Activated CD8-positive, alpha-beta T cell treated with anti-CD3 and anti-CD28 coated beads, Interleukin-2, amount 10 ng/mL, durations not matched to agents 7 days and 5 days (primary cell): Measurements from ENCODE around the gene CATSPERE. TPM values are rescaled to one million over a fixed set of nuclear protein-coding genes. Genes with fewer than 3 reads are reported as not detected.

Source experiments
- ATAC-seq: fragments of 150-1000 bp; cut with Tn5 transposase; one replicate; pipeline ENCODE4 v1.10.0; 2021; ENCODE audit warnings: moderate library complexity
- CTCF ChIA-PET: fragments of 350-600 bp; sonication (Branson Sonifier 250); formaldehyde crosslinking; loops from one replicate; lab custom pipeline; 2021; ENCODE audit warnings: antibody characterized with exemption; lab: Charles Lee
- POLR2A ChIA-PET: fragments of 350-600 bp; sonication (Branson Sonifier 250); formaldehyde crosslinking; loops from one replicate; lab custom pipeline; 2021; ENCODE audit warnings: antibody characterized with exemption; lab: Charles Lee
- DNase-seq: peaks from one replicate; pipeline ENCODE4 v3.0.0-alpha.2; 2020
- H3K27ac Mint-ChIP-seq: one replicate; pipeline ENCODE4 v1.8.0; 2021; ENCODE audit warnings: mild to moderate bottlenecking, mixed read lengths
- H3K27me3 Mint-ChIP-seq: one replicate; pipeline ENCODE4 v1.8.0; 2021; ENCODE audit warnings: low read depth, mixed read lengths
- H3K36me3 Mint-ChIP-seq: one replicate; pipeline ENCODE4 v1.8.0; 2021; ENCODE audit warnings: low read depth, mixed read lengths
- H3K4me1 Mint-ChIP-seq: one replicate; pipeline ENCODE4 v1.8.0; 2021; ENCODE audit warnings: low read depth, mixed read lengths
- H3K4me3 Mint-ChIP-seq: one replicate; pipeline ENCODE4 v1.8.0; 2021; ENCODE audit warnings: mild to moderate bottlenecking, mixed read lengths
- H3K9me3 Mint-ChIP-seq: one replicate; pipeline ENCODE4 v1.8.0; 2022; ENCODE audit warnings: mixed read lengths; ENCODE audit not compliant: insufficient read depth
- total RNA-seq, 2 experiments: library from RNA; stranded (reverse); gene quantifications; one replicate each; pipeline ENCODE4 v1.2.3, GENCODE V29; 2021

Gene CATSPERE
- total RNA-seq, 2 experiments from 2014 or later, result 0.37 to 0.61 TPM

- CTCF ChIA-PET, result interaction anchor here (1.3 to 1.7 kb wide), 3 partner anchors 195 to 441 kb away, joined by 4 to 7 read pairs (median 5); no protein-coding TSS in a partner anchor
- ATAC-seq (no peak), DNase-seq (no peak)
- POLR2A ChIA-PET, result no interaction called here
- Mint-ChIP-seq H3K4me1 (no peaks in the 10 kb centered on the region), H3K27me3 (no peaks in the 10 kb centered on the region), H3K36me3 (no peaks in the 10 kb centered on the region), H3K9me3 (no peaks in the 10 kb centered on the region), H3K4me3 (no peak overlapping the region), H3K27ac (no peak overlapping the region)
Measured at GRCh38 chr1:244601336-244601735, 140.3 kb downstream of the CATSPERE start.

GRCh38 chr1:244603498-244603897 is 142.4 kb downstream of the CATSPERE start:
- Mint-ChIP-seq H3K4me1 (no peaks in the 10 kb centered on the region), H3K27me3 (no peaks in the 10 kb centered on the region), H3K27ac (no peak overlapping the region), H3K4me3 (no peak overlapping the region), H3K36me3 (no peaks in the 10 kb centered on the region), H3K9me3 (no peaks in the 10 kb centered on the region)
- DNase-seq, result no peak
- ATAC-seq, result no peak
- ChIA-PET POLR2A (no interaction called here), CTCF (interaction anchor here (0.5 to 3.4 kb wide), 21 partner anchors 9 to 1118 kb away, joined by 3 to 80 read pairs (median 4); partner anchors contain the start of gene DESI2)

- Mint-ChIP-seq H3K36me3 (no peaks in the 10 kb centered on the region), H3K27me3 (no peaks in the 10 kb centered on the region), H3K9me3 (no peaks in the 10 kb centered on the region), H3K4me1 (no peaks in the 10 kb centered on the region), H3K27ac (no peak overlapping the region), H3K4me3 (no peak overlapping the region)
- ChIA-PET POLR2A (no interaction called here), CTCF (interaction anchor here (3.1 to 3.4 kb wide), 2 partner anchors 191 to 196 kb away, joined by 22 to 80 read pairs; no protein-coding TSS in a partner anchor)
- DNase-seq, result no peak
- no peak for ATAC-seq
Measured at GRCh38 chr1:244605835-244606370, 144.8 kb downstream of the CATSPERE start.

GRCh38 chr1:244614113-244614836 is 153.2 kb downstream of the CATSPERE start:
- no peaks in the 10 kb centered on the region for H3K36me3 Mint-ChIP-seq
- H3K9me3 Mint-ChIP-seq, result no peaks in the 10 kb centered on the region
- H3K27me3 Mint-ChIP-seq, result no peaks in the 10 kb centered on the region
- ATAC-seq (no peak), DNase-seq (no peak)
- no peak overlapping the region for H3K4me3 Mint-ChIP-seq
- no peak overlapping the region for H3K27ac Mint-ChIP-seq
- POLR2A ChIA-PET, result no interaction called here
- CTCF ChIA-PET, result interaction anchor here (1.8 kb wide), 1 partner anchor 10 kb away, joined by 9 read pairs; no protein-coding TSS in a partner anchor
- H3K4me1 Mint-ChIP-seq, result no peaks in the 10 kb centered on the region

- DNase-seq (no peak), ATAC-seq (no peak)
- CTCF ChIA-PET, result interaction anchor here (1.8 kb wide), 1 partner anchor 10 kb away, joined by 9 read pairs; no protein-coding TSS in a partner anchor
- POLR2A ChIA-PET, result no interaction called here
- no peaks in the 10 kb centered on the region for H3K4me1 Mint-ChIP-seq
- no peak overlapping the region for H3K4me3 Mint-ChIP-seq
- no peaks in the 10 kb centered on the region for H3K9me3 Mint-ChIP-seq
- H3K27me3 Mint-ChIP-seq, result no peaks in the 10 kb centered on the region
- no peaks in the 10 kb centered on the region for H3K36me3 Mint-ChIP-seq
- H3K27ac Mint-ChIP-seq, result no peak overlapping the region
Measured at GRCh38 chr1:244614879-244615278, 153.8 kb downstream of the CATSPERE start.

- Mint-ChIP-seq H3K4me3 (no peak overlapping the region), H3K27me3 (no peaks in the 10 kb centered on the region), H3K9me3 (no peaks in the 10 kb centered on the region), H3K36me3 (no peaks in the 10 kb centered on the region), H3K4me1 (no peaks in the 10 kb centered on the region), H3K27ac (no peak overlapping the region)
- ChIA-PET CTCF (interaction anchor here (1.8 kb wide), 1 partner anchor 11 kb away, joined by 9 read pairs; no protein-coding TSS in a partner anchor), POLR2A (no interaction called here)
- ATAC-seq (no peak), DNase-seq (no peak)
Measured at GRCh38 chr1:244615301-244615700, 154.2 kb downstream of the CATSPERE start.

- ATAC-seq, result no peak
- no peaks in the 10 kb centered on the region for H3K9me3 Mint-ChIP-seq
- H3K27ac Mint-ChIP-seq, result no peak overlapping the region
- no peaks in the 10 kb centered on the region for H3K4me1 Mint-ChIP-seq
- H3K27me3 Mint-ChIP-seq, result peaks cover 5% of the 10 kb centered on the region
- H3K4me3 Mint-ChIP-seq, result no peak overlapping the region
- ChIA-PET CTCF (no interaction called here), POLR2A (no interaction called here)
- H3K36me3 Mint-ChIP-seq, result no peaks in the 10 kb centered on the region
- no peak for DNase-seq
Measured at GRCh38 chr1:244626709-244627108, 165.6 kb downstream of the CATSPERE start.

- Mint-ChIP-seq H3K27me3 (peaks cover 5% of the 10 kb centered on the region), H3K36me3 (no peaks in the 10 kb centered on the region), H3K27ac (no peak overlapping the region), H3K4me1 (no peaks in the 10 kb centered on the region), H3K4me3 (no peak overlapping the region), H3K9me3 (no peaks in the 10 kb centered on the region)
- ATAC-seq (no peak), DNase-seq (no peak)
- CTCF ChIA-PET, result interaction anchor here (1.0 kb wide), 1 partner anchor 172 kb away, joined by 3 read pairs; no protein-coding TSS in a partner anchor
- POLR2A ChIA-PET, result no interaction called here
Measured at GRCh38 chr1:244628789-244629188, 167.7 kb downstream of the CATSPERE start.

GRCh38 chr1:244633140-244633539 is 172.1 kb downstream of the CATSPERE start:
- Mint-ChIP-seq H3K36me3 (no peaks in the 10 kb centered on the region), H3K9me3 (no peaks in the 10 kb centered on the region), H3K4me3 (no peak overlapping the region), H3K4me1 (no peaks in the 10 kb centered on the region), H3K27me3 (peaks cover 3% of the 10 kb centered on the region), H3K27ac (no peak overlapping the region)
- CTCF ChIA-PET, result no interaction called here
- no peak for ATAC-seq
- POLR2A ChIA-PET, result no interaction called here
- no peak for DNase-seq

GRCh38 chr1:244634546-244634945 is 173.5 kb downstream of the CATSPERE start:
- Mint-ChIP-seq H3K4me3 (no peak overlapping the region), H3K36me3 (no peaks in the 10 kb centered on the region), H3K27me3 (peaks cover 3% of the 10 kb centered on the region), H3K27ac (no peak overlapping the region), H3K9me3 (no peaks in the 10 kb centered on the region), H3K4me1 (no peaks in the 10 kb centered on the region)
- ChIA-PET POLR2A (no interaction called here), CTCF (no interaction called here)
- DNase-seq, result no peak
- no peak for ATAC-seq

- Mint-ChIP-seq H3K36me3 (no peaks in the 10 kb centered on the region), H3K4me1 (no peaks in the 10 kb centered on the region), H3K9me3 (no peaks in the 10 kb centered on the region), H3K27me3 (peaks cover 6% of the 10 kb centered on the region), H3K4me3 (no peak overlapping the region), H3K27ac (no peak overlapping the region)
- ATAC-seq, result no peak
- POLR2A ChIA-PET, result no interaction called here
- no peak for DNase-seq
- CTCF ChIA-PET, result no interaction called here
Measured at GRCh38 chr1:244636488-244637259, 175.6 kb downstream of the CATSPERE start.
